ENCODE results near the gene ZNF10. TPM values are rescaled to one million over a fixed set of nuclear protein-coding genes. Genes with fewer than 3 reads are reported as not detected.

Gene ZNF10
- total RNA-seq, result 40.4 TPM

DNA sequence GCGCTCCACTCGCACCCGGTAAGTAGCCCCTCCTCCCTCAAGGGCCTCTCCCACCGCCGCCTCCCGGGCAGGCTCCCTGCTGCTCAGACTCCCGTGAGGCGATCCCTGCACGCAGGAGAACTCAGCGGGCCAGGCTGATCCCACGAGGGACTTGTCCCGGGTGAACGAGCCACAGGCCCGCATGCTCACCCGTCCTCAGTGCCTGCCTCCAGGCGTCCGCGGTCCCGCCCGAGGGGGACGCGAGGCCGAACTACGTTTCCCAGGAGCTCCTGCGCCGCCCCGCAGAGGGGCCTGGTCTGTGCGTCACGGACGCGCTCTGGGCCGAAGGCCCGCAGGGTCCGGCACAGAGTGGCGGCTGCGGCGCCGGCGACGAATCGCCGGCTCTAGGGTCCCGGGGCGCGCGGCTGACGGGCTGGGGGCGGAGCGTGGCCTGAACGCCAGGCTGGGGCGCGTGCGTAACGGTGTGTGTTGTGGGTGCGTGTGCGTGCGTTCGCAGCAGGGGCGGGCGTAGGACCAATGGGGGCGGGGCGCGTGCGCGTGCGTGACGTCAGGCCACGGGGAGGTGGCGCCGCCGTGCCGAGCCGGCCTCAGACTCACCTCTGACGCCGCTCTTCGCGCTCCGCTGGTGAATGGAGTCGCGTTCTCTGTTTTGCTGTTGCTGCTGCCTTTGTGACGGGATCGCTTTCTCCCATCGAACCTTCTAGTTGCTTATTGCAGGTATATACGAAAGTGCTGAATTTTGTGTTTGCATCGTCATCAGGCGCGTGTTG is at the start of gene ZNF10, which contains the start of gene ZNF891:
TSS of gene ZNF10 (plus strand) at position 590 of the 770 bp plus-strand sequence. CDS start 13,866 bp downstream, outside the sequence.
TSS of gene ZNF891 (minus strand) at position 237 of the 770 bp plus-strand sequence. CDS start 8,356 bp downstream, outside the sequence.

DNA sequence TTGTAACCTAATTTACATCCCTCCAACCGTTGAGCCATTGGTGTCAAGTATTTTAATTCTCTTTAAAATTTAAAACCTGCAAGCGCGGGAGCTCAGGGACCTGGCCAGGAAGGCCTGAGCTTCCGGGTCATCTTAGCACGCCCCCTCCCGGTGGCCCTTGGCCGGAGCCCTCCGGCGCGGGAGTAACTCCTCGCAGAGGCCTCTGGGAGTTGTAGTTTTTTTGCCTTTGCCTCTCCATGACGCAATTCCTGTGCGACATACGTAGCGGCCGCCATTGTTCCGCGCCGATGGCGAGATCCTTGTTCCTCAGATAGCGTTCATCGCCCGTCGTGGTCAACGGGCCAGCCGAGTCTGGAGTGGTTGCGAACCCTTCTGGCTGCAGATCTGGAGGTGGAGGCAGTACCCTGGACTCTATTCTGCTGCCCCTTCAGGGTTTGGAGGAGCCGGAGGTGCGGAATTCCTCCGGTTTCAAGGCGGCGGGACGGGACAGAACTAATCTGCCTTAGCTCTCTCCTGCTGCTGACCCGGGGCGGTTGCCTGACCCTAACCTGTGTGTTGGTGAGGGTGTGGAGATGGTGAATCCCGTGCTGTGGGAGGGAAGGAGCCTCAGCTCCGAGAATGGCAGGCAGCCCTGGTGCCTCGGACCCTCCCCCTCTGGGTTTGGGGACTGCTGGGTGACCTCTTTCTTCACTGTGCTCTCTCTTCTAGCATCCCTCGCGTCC is 51.0 kb downstream of the ZNF10 start, which contains the start of gene ZNF268:
TSS of gene ZNF268 (plus strand) at position 258 of the 722 bp plus-strand sequence. CDS start 503 bp downstream, outside the sequence.

Other genes starting within 250 kb of the ZNF10 start
- gene CHFR, start 243.0 kb upstream of the ZNF10 start, total RNA-seq, result 73.2 TPM
- 52.0 TPM for gene ZNF605, start 174.3 kb upstream of the ZNF10 start, total RNA-seq
- gene ZNF26, start 144.3 kb upstream of the ZNF10 start, total RNA-seq, result 32.2 TPM
- gene ZNF84, start 93.1 kb upstream of the ZNF10 start, total RNA-seq, result 192 TPM
- 64.5 TPM for gene ZNF140, start 49.7 kb upstream of the ZNF10 start, total RNA-seq
- 30.4 TPM for gene ZNF891, start 353 bp upstream of the ZNF10 start, total RNA-seq
- gene ZNF268, start 50.9 kb downstream of the ZNF10 start, total RNA-seq, result 61.7 TPM
- gene ANHX, start 105.2 kb downstream of the ZNF10 start, total RNA-seq, result not detected